Measurements from ENCODE around the gene SLC39A11.

DNA sequence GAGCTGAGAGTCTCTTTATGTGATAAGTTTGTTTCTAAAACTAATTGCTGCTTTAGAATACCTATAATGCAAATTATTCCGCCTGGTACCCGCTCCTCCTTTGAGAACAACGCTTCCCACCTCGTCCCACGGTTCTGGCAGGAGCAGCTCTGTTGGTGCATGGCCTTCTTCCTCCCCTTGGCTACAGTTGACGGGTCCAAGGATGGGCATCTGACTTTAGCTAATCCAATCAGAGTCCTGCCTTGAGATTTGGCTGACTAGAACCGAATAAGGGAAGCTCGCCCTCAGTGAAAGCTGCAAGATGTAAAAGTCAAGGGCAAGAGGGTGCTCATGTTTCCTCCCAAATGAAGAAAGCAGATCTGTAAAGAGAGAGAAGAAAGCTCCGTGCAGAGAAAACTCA is 481.3 kb downstream of the SLC39A11 start:
- TF ChIP-seq, protein P1, sequence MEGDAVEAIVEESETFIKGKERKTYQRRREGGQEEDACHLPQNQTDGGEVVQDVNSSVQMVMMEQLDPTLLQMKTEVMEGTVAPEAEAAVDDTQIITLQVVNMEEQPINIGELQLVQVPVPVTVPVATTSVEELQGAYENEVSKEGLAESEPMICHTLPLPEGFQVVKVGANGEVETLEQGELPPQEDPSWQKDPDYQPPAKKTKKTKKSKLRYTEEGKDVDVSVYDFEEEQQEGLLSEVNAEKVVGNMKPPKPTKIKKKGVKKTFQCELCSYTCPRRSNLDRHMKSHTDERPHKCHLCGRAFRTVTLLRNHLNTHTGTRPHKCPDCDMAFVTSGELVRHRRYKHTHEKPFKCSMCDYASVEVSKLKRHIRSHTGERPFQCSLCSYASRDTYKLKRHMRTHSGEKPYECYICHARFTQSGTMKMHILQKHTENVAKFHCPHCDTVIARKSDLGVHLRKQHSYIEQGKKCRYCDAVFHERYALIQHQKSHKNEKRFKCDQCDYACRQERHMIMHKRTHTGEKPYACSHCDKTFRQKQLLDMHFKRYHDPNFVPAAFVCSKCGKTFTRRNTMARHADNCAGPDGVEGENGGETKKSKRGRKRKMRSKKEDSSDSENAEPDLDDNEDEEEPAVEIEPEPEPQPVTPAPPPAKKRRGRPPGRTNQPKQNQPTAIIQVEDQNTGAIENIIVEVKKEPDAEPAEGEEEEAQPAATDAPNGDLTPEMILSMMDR (conservative IDR thresholded peaks at IDR 0.05 in 1 of 2, IDR thresholded peaks at IDR 0.05 in 1 of 2; ENCODE audit: low read depth in 1 of 2, low read length in 2 of 2): no peak
- no peak for TF ChIP-seq EZH2 (IDR thresholded peaks at IDR 0.05; ENCODE audit: low read length, missing control alignments)

All from fibroblast of lung (primary cell).